ENCODE data around the gene SH3PXD2A. TPM values are rescaled to one million over a fixed set of nuclear protein-coding genes. Genes with fewer than 3 reads are reported as not detected.

Gene SH3PXD2A
- total and polyA plus RNA-seq, 5 donors from 2014 or later, result 0.24 to 15.4 (median 0.47) TPM

- Mint-ChIP-seq H3K4me1 (peaks cover 0 to 4% (median under 1%) of the 10 kb centered on the region in 4 donors), H3K4me3 (no peak overlapping the region), H3K27me3 (peaks cover 7% of the 10 kb centered on the region), H3K27ac (peak overlapping the region in 1 of 3 donors; percentile 52), H3K36me3 (no peaks in the 10 kb centered on the region), H3K9me3 (peaks cover 0 to 10% (median 0%) of the 10 kb centered on the region in 7 donors)
- H3K27ac ChIP-seq (ENCODE audit: insufficient read depth, low read length, poor library complexity, severe bottlenecking), result no peak overlapping the region
- peaks cover 0 to 5% of the 10 kb centered on the region in 2 experiments for H3K9me3 ChIP-seq (ENCODE audit: control insufficient read depth in 2 of 2, low read length in 2 of 2)
- no peaks in the 10 kb centered on the region for H3K36me3 ChIP-seq (ENCODE audit: control insufficient read depth, insufficient read depth, low read length)
- DNase-seq (no peak), ATAC-seq (ENCODE audit: low read depth in 2 of 2) (no peak)
- H3K27me3 ChIP-seq (ENCODE audit: control insufficient read depth, insufficient read depth, low read length), result no peaks in the 10 kb centered on the region
- no peak overlapping the region for H3K4me3 ChIP-seq (ENCODE audit: low read depth, low read length)
- no peaks in the 10 kb centered on the region for H3K4me1 ChIP-seq (ENCODE audit: control insufficient read depth, insufficient read depth, low read length, poor library complexity, severe bottlenecking)
Observed at GRCh38 chr10:103829278-103829677, 26.1 kb downstream of the SH3PXD2A start.

GRCh38 chr10:103828587-103829197 lies 26.7 kb downstream of the SH3PXD2A start:
- Mint-ChIP-seq H3K9me3 (peaks cover 0 to 10% (median 0%) of the 10 kb centered on the region in 7 donors), H3K27ac (no peak overlapping the region), H3K4me1 (peaks cover 0 to 6% (median 1%) of the 10 kb centered on the region in 4 donors), H3K36me3 (no peaks in the 10 kb centered on the region), H3K27me3 (peaks cover 10% of the 10 kb centered on the region), H3K4me3 (no peak overlapping the region)
- no peak overlapping the region for H3K27ac ChIP-seq (ENCODE audit: insufficient read depth, low read length, poor library complexity, severe bottlenecking)
- H3K27me3 ChIP-seq (ENCODE audit: control insufficient read depth, insufficient read depth, low read length), result no peaks in the 10 kb centered on the region
- DNase-seq (no peak), ATAC-seq (ENCODE audit: low read depth in 2 of 2) (no peak)
- H3K4me1 ChIP-seq (ENCODE audit: control insufficient read depth, insufficient read depth, low read length, poor library complexity, severe bottlenecking), result no peaks in the 10 kb centered on the region
- peaks cover 0 to 5% of the 10 kb centered on the region in 2 experiments for H3K9me3 ChIP-seq (ENCODE audit: control insufficient read depth in 2 of 2, low read length in 2 of 2)
- no peaks in the 10 kb centered on the region for H3K36me3 ChIP-seq (ENCODE audit: control insufficient read depth, insufficient read depth, low read length)
- no peak overlapping the region for H3K4me3 ChIP-seq (ENCODE audit: low read depth, low read length)

GRCh38 chr10:103828107-103828506 lies 27.3 kb downstream of the SH3PXD2A start:
- Mint-ChIP-seq H3K9me3 (peaks cover 0 to 9% (median 0%) of the 10 kb centered on the region in 7 donors), H3K27ac (no peak overlapping the region), H3K4me1 (peaks cover 0 to 6% (median 1%) of the 10 kb centered on the region in 4 donors), H3K4me3 (no peak overlapping the region), H3K27me3 (peaks cover 10% of the 10 kb centered on the region), H3K36me3 (no peaks in the 10 kb centered on the region)
- H3K36me3 ChIP-seq (ENCODE audit: control insufficient read depth, insufficient read depth, low read length), result no peaks in the 10 kb centered on the region
- DNase-seq, result no peak
- peaks cover 0 to 5% of the 10 kb centered on the region in 2 experiments for H3K9me3 ChIP-seq (ENCODE audit: control insufficient read depth in 2 of 2, low read length in 2 of 2)
- no peak for ATAC-seq (ENCODE audit: low read depth in 2 of 2)
- H3K4me3 ChIP-seq (ENCODE audit: low read depth, low read length), result no peak overlapping the region
- H3K27me3 ChIP-seq (ENCODE audit: control insufficient read depth, insufficient read depth, low read length), result no peaks in the 10 kb centered on the region
- H3K4me1 ChIP-seq (ENCODE audit: control insufficient read depth, insufficient read depth, low read length, poor library complexity, severe bottlenecking), result no peaks in the 10 kb centered on the region
- H3K27ac ChIP-seq (ENCODE audit: insufficient read depth, low read length, poor library complexity, severe bottlenecking), result no peak overlapping the region

GRCh38 chr10:103826885-103827284 lies 28.5 kb downstream of the SH3PXD2A start:
- peaks cover 10% of the 10 kb centered on the region for H3K27me3 Mint-ChIP-seq
- Histone ChIP-seq H3K4me3 (ENCODE audit: low read depth, low read length) (no peak overlapping the region), H3K36me3 (ENCODE audit: control insufficient read depth, insufficient read depth, low read length) (no peaks in the 10 kb centered on the region), H3K27ac (ENCODE audit: insufficient read depth, low read length, poor library complexity, severe bottlenecking) (no peak overlapping the region), H3K4me1 (ENCODE audit: control insufficient read depth, insufficient read depth, low read length, poor library complexity, severe bottlenecking) (no peaks in the 10 kb centered on the region), H3K27me3 (ENCODE audit: control insufficient read depth, insufficient read depth, low read length) (no peaks in the 10 kb centered on the region), H3K9me3 (ENCODE audit: control insufficient read depth in 2 of 2, low read length in 2 of 2) (no peaks in the 10 kb centered on the region)
- H3K4me1 Mint-ChIP-seq, result peaks cover 0 to 6% (median 1%) of the 10 kb centered on the region in 4 donors
- peaks cover 0 to under 1% (median 0%) of the 10 kb centered on the region in 7 donors for H3K9me3 Mint-ChIP-seq
- H3K4me3 Mint-ChIP-seq, result no peak overlapping the region
- ATAC-seq (ENCODE audit: low read depth in 2 of 2) (no peak), DNase-seq (no peak)
- H3K36me3 Mint-ChIP-seq, result no peaks in the 10 kb centered on the region
- H3K27ac Mint-ChIP-seq, result no peak overlapping the region

GRCh38 chr10:103824281-103824680 lies 31.1 kb downstream of the SH3PXD2A start:
- Histone ChIP-seq H3K27ac (ENCODE audit: insufficient read depth, low read length, poor library complexity, severe bottlenecking) (no peak overlapping the region), H3K4me1 (ENCODE audit: control insufficient read depth, insufficient read depth, low read length, poor library complexity, severe bottlenecking) (no peaks in the 10 kb centered on the region), H3K9me3 (ENCODE audit: control insufficient read depth in 2 of 2, low read length in 2 of 2) (no peaks in the 10 kb centered on the region), H3K4me3 (ENCODE audit: low read depth, low read length) (no peak overlapping the region), H3K36me3 (ENCODE audit: control insufficient read depth, insufficient read depth, low read length) (no peaks in the 10 kb centered on the region), H3K27me3 (ENCODE audit: control insufficient read depth, insufficient read depth, low read length) (no peaks in the 10 kb centered on the region)
- peaks cover 14% of the 10 kb centered on the region for H3K27me3 Mint-ChIP-seq
- no peak for ATAC-seq (ENCODE audit: low read depth in 2 of 2)
- H3K4me1 Mint-ChIP-seq, result peaks cover 0 to 6% (median 1%) of the 10 kb centered on the region in 4 donors
- H3K4me3 Mint-ChIP-seq, result no peak overlapping the region
- peak overlapping the region in 1 of 3 donors; percentile 11 for H3K27ac Mint-ChIP-seq
- DNase-seq, result no peak
- no peaks in the 10 kb centered on the region for H3K9me3 Mint-ChIP-seq
- H3K36me3 Mint-ChIP-seq, result no peaks in the 10 kb centered on the region

GRCh38 chr10:103823706-103824272 lies 31.6 kb downstream of the SH3PXD2A start:
- Histone ChIP-seq H3K9me3 (ENCODE audit: control insufficient read depth in 2 of 2, low read length in 2 of 2) (no peaks in the 10 kb centered on the region), H3K4me3 (ENCODE audit: low read depth, low read length) (no peak overlapping the region), H3K27ac (ENCODE audit: insufficient read depth, low read length, poor library complexity, severe bottlenecking) (no peak overlapping the region), H3K27me3 (ENCODE audit: control insufficient read depth, insufficient read depth, low read length) (no peaks in the 10 kb centered on the region), H3K4me1 (ENCODE audit: control insufficient read depth, insufficient read depth, low read length, poor library complexity, severe bottlenecking) (no peaks in the 10 kb centered on the region), H3K36me3 (ENCODE audit: control insufficient read depth, insufficient read depth, low read length) (no peaks in the 10 kb centered on the region)
- no peak overlapping the region for H3K27ac Mint-ChIP-seq
- no peaks in the 10 kb centered on the region for H3K36me3 Mint-ChIP-seq
- DNase-seq (no peak), ATAC-seq (ENCODE audit: low read depth in 2 of 2) (no peak)
- no peaks in the 10 kb centered on the region for H3K9me3 Mint-ChIP-seq
- no peak overlapping the region for H3K4me3 Mint-ChIP-seq
- H3K27me3 Mint-ChIP-seq, result peaks cover 16% of the 10 kb centered on the region
- peaks cover 0 to 6% (median 1%) of the 10 kb centered on the region in 4 donors for H3K4me1 Mint-ChIP-seq

- peak overlapping the region in 1 of 3 donors; percentile 39 for H3K27ac Mint-ChIP-seq
- no peaks in the 10 kb centered on the region for H3K36me3 Mint-ChIP-seq
- Histone ChIP-seq H3K36me3 (ENCODE audit: control insufficient read depth, insufficient read depth, low read length) (no peaks in the 10 kb centered on the region), H3K4me1 (ENCODE audit: control insufficient read depth, insufficient read depth, low read length, poor library complexity, severe bottlenecking) (no peaks in the 10 kb centered on the region), H3K27ac (ENCODE audit: insufficient read depth, low read length, poor library complexity, severe bottlenecking) (no peak overlapping the region), H3K9me3 (ENCODE audit: control insufficient read depth in 2 of 2, low read length in 2 of 2) (no peaks in the 10 kb centered on the region), H3K27me3 (ENCODE audit: control insufficient read depth, insufficient read depth, low read length) (no peaks in the 10 kb centered on the region), H3K4me3 (ENCODE audit: low read depth, low read length) (no peak overlapping the region)
- peaks cover 17% of the 10 kb centered on the region for H3K27me3 Mint-ChIP-seq
- H3K4me3 Mint-ChIP-seq, result no peak overlapping the region
- peaks cover 0 to 6% (median 1%) of the 10 kb centered on the region in 4 donors for H3K4me1 Mint-ChIP-seq
- no peak for ATAC-seq (ENCODE audit: low read depth in 2 of 2)
- DNase-seq, result no peak
- H3K9me3 Mint-ChIP-seq, result no peaks in the 10 kb centered on the region
Observed at GRCh38 chr10:103822800-103823199, 32.6 kb downstream of the SH3PXD2A start.
